HG02852 (cell line): ENCODE results near the gene CCDC69.

Experiments
- ATAC-seq: cut with Tn5 transposase; IDR thresholded peaks from one replicate; pipeline ENCODE4 v1.9.1; 2021; ENCODE audit warnings: mild to moderate bottlenecking, moderate library complexity; ENCODE audit not compliant: unreplicated experiment

The CCDC69 gene

GRCh38 chr5:151168602-151169344 is 55.1 kb downstream of the CCDC69 start:
- no peak for ATAC-seq

DNA sequence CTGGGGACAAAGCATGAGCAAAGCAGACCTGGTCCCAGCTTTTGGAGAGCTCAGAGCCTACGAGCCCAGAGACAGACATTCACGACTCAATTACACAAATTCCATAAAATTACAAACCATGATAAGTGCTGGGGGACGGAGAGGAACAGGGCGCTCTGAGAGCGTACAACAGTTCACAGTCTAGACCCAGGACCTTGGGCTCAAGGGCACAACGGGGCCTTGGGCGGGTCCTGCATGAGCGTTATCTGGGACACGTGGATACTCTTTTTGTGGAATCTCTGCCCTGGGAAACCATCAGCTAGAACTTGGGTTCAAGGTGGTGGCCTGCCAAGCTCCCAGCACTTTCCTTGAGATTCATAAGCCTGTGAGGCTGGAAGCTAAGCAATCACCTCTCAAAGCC is 56.9 kb downstream of the CCDC69 start:
- no peak for ATAC-seq

- ATAC-seq: peak; percentile 94
Measured at GRCh38 chr5:151164687-151165392, 59.1 kb downstream of the CCDC69 start.

- ATAC-seq: no peak
Measured at GRCh38 chr5:151162776-151163175, 61.1 kb downstream of the CCDC69 start.

GRCh38 chr5:151159649-151160373 is 64.1 kb downstream of the CCDC69 start:
- no peak for ATAC-seq

DNA sequence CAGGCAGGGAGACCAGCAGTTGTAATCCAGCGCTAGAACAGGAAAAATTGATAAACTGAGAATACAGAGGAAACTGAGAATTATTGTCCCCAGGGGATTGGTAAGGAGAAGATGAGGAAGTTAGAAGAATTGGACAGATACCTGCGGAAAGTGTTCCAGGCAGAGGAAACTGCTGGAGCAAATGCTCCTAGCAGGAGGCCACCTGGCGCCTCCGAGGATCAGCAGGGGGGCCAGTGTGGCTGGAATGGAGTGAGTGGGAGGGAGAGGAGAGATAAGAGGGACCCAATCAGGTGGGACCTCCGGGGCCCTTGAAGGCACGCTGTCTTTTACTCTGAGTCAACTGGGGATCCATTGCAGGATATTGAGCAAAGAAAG is 65.6 kb downstream of the CCDC69 start:
- no peak for ATAC-seq

- peak; percentile 57 for ATAC-seq
Measured at GRCh38 chr5:151157426-151158286, 66.2 kb downstream of the CCDC69 start, which contains the start of gene ANXA6. ANXA6 (minus strand) TSS chr5:151157779; CDS start chr5:151147901, 9,878 bp downstream.

DNA sequence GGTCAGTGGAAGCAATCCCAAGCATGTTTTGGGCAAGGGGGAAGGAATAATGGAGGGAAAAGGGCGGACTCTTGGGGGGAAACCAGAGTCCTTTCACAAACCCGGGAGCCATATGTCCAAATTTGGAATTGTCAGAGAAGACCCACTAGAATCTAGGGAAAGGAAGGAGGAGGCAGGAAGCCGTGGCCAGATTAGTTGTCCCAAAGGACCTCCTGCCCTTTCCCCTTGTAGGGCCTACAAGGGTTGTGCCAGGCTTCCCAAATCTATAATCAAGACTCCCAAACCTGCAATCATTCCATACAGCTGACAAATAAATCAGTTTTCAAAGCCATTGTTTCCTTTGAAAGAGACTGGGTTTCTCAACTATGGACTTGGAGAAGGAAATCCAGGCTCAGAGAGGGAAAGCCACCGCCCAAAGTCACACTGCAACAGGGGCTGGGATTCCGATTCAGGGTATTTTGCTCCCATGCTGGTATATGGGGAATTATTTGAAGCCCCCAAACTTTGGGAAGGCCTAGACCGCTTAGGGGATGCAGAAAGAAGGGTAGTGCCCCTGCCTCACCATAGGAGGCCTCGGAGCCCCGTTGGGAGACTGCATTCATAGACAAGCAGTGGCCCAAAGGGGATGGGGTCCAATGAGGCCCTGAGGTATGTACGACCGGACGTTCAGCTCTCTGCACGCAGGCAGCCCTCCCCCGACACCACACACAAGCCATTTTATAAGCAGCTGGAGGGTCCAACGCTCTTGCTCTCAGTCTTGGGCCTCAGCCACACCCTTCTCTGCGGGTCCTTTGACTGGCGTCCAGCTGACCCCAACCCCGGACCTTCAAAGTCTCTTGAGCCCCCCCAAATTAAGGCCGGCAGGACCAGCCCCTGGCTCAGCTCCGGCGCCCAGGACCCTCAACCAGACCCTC is 67.1 kb downstream of the CCDC69 start:
- no peak for ATAC-seq

GRCh38 chr5:151155775-151156506 is 68.0 kb downstream of the CCDC69 start:
- peak; percentile 23 for ATAC-seq

GRCh38 chr5:151154931-151155774 is 68.7 kb downstream of the CCDC69 start:
- ATAC-seq: peak; percentile 25

DNA sequence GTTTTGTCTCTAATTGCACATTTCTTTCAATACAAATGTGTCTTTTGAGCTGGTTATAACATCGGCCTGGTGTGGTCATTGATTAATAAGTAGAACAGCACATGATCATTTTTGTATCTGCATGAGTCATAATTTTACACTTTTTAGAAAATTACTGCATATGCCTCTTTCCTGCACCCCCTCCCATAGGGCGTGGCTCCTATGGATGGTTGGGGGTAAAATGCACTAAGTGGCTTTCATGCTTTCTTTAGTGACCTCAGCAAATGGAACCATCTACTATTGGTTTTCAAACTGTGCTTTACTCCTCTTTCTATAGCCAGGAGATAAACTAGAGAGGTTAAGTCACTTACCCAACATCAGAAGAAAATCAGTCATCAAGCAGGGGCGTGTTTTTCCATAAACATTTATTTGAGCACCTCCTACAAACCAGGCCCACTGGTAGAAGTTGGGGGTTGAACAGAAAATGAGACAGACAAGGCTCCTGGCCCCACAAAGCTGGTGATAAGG is 70.1 kb downstream of the CCDC69 start:
- no peak for ATAC-seq

DNA sequence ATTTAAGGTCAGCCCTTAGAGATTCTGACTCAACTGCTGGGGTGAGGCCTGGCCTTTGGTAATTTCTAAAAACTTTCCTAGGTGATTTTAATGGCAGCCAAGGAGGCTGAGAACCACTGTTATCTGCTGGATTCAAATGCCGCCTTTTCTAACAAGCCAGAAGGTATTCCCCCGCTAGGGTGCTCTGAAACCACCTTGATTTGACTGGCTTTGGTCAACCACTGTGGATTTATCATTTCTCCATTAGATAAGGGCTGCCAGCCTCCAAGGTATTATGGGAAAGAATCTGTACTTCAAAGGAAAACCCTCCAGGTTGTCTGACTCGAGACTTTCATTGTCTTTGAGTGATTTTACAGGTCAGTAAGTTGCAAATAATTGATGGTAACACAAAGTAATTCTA is 70.6 kb downstream of the CCDC69 start:
- ATAC-seq: no peak

DNA sequence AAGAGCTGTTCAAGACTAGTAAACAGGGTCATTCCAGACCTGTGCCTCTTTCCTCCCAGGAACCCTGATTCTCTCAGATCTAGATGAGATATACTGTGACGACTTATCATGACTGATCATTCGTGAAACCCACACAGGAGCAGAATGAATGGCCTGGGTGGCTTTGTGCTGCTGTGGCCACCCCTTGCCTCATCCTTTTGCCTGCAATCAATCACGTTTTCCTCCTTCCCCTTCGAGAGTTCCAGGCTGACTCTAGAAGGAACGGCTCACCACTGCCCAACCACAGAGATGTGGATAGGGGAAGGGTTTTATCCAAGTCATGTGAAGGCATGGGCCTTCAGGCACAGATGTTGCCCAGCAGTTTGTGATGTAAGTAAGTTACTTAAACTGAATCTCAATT is 72.1 kb downstream of the CCDC69 start:
- peak; percentile 44 for ATAC-seq

DNA sequence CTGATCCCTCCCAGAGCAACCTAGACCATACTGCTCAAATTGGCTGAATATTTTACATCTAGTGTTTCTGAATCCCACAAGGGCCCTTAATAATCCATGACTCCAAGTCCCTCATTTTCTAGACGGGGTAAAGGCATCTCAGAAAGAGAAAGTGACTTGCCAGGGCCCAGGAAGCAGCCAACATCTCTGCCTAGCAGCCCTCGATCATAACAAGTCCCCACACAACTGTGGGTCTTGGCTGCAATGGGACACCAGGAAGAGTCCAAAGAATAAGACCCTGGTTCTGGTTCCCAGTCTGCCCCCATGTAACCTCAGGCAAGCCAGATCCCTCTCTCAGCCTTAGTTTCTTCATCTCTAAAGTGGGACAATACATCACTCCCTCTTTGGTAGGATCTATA is 72.6 kb downstream of the CCDC69 start:
- no peak for ATAC-seq

- ATAC-seq: peak; percentile 43
Measured at GRCh38 chr5:151150471-151151262, 73.2 kb downstream of the CCDC69 start.

- no peak for ATAC-seq
Measured at GRCh38 chr5:151148583-151148982, 75.3 kb downstream of the CCDC69 start.

DNA sequence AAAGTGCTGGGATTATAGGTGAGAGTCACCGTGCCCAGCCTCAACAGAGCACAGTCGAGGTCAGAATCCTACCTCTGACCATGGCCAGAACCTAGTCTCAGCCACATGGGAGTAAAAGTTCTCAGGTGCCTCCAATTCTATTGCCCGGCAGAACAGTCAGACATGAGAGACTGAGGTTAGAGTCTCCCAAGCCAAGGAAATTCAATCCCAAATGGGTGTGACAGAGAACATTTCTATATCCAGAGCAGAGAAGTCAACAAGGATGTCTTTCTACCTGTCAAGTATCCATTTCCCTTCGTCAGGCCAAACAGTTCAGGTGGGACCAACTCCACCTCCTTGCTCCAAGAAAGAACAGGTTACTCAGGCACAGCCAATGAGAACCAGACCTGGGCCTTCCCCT is 76.9 kb downstream of the CCDC69 start:
- no peak for ATAC-seq
